HT1080 (cell line): ENCODE results near the gene LYPD6B. TPM values are rescaled to one million over a fixed set of nuclear protein-coding genes. Genes with fewer than 3 reads are reported as not detected.
A peak's percentile ranks its signal among the peaks of the same experiment; 100 is the strongest.

ENCODE experiments used
- DNase-seq: peaks from one replicate; pipeline ENCODE4 v3.0.0-alpha.2; 2015; ENCODE audit warnings: low read depth
- total RNA-seq: library from RNA; depleted of rRNA; stranded (reverse); fragments of >200 nt; shearing (Covaris generic); gene quantifications from 2 replicates; pipeline ENCODE4 v1.2.3, GENCODE V29; 2014

Gene LYPD6B
- total RNA-seq, 1 experiment from 2014 or later, result 5.4 TPM

- no peak for DNase-seq
These were observed 32.3 kb downstream of the LYPD6B start for GRCh38 chr2:149070681-149071320.

GRCh38 chr2:149075105-149075504 is 36.6 kb downstream of the LYPD6B start:
- DNase-seq, result no peak

- peak; percentile 34 for DNase-seq
These were observed 37.4 kb downstream of the LYPD6B start for GRCh38 chr2:149075853-149076252.

GRCh38 chr2:149076863-149077412 is 38.4 kb downstream of the LYPD6B start:
- no peak for DNase-seq

GRCh38 chr2:149077861-149078260 is 39.4 kb downstream of the LYPD6B start:
- DNase-seq, result no peak

GRCh38 chr2:149080099-149080498 is 41.6 kb downstream of the LYPD6B start:
- no peak for DNase-seq

GRCh38 chr2:149080971-149081370 is 42.5 kb downstream of the LYPD6B start:
- DNase-seq, result no peak

- no peak for DNase-seq
These were observed 43.6 kb downstream of the LYPD6B start for GRCh38 chr2:149082079-149082478.

- no peak for DNase-seq
These were observed 44.2 kb downstream of the LYPD6B start for GRCh38 chr2:149082735-149083134.

- no peak for DNase-seq
These were observed 46.7 kb downstream of the LYPD6B start for GRCh38 chr2:149084924-149085795.

GRCh38 chr2:149087751-149088150 is 49.3 kb downstream of the LYPD6B start:
- DNase-seq, result no peak

GRCh38 chr2:149089068-149089467 is 50.6 kb downstream of the LYPD6B start:
- peak; percentile 59 for DNase-seq

- DNase-seq, result no peak
These were observed 52.2 kb downstream of the LYPD6B start for GRCh38 chr2:149090706-149091105.

GRCh38 chr2:149093579-149093978 is 55.1 kb downstream of the LYPD6B start:
- DNase-seq, result no peak

- DNase-seq, result peak; percentile 81
These were observed 55.9 kb downstream of the LYPD6B start for GRCh38 chr2:149094217-149095015.

- peak; percentile 52 for DNase-seq
These were observed 60.2 kb downstream of the LYPD6B start for GRCh38 chr2:149098701-149099100.

GRCh38 chr2:149099298-149099697 is 60.8 kb downstream of the LYPD6B start:
- no peak for DNase-seq

- DNase-seq, result no peak
These were observed 62.5 kb downstream of the LYPD6B start for GRCh38 chr2:149100739-149101699.

GRCh38 chr2:149101818-149102217 is 63.3 kb downstream of the LYPD6B start:
- DNase-seq, result peak; percentile 18

GRCh38 chr2:149103081-149103620 is 64.7 kb downstream of the LYPD6B start:
- no peak for DNase-seq
